Measurements from ENCODE around the gene UBE4A.

The UBE4A gene

DNA sequence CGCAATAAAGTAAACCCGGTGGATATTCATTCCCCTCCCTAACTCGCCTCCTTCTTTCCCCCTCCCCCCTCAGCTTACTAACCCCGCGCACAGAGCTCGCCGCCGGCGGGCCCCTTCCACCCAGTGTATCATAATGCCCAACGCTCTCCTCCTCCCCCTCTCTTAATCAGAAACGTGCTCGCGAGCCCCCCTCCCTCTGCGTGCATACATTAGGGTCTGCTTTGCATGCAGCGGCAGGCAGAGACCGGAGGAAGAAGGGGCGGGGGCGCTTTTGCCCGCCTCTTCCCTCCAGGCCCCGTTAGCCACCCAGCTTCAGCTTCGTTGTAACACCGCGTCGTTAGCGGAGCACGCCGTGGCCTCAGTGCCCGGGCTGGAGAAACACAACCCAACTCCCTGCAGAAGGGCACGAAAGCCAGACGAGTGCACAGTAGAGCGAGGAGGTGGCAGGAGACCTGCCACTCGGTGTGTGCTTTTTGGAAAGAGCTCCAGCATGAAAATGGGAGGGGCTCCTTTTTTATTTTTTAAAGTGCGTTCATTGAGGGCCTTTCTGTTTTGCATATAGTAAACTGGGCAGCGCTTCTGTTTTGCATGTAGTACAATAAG lies 76.0 kb downstream of the UBE4A start:
- in situ Hi-C loops (cut with MboI; ENCODE audit: low sequenced_read_pairs) = no loop called here

DNA sequence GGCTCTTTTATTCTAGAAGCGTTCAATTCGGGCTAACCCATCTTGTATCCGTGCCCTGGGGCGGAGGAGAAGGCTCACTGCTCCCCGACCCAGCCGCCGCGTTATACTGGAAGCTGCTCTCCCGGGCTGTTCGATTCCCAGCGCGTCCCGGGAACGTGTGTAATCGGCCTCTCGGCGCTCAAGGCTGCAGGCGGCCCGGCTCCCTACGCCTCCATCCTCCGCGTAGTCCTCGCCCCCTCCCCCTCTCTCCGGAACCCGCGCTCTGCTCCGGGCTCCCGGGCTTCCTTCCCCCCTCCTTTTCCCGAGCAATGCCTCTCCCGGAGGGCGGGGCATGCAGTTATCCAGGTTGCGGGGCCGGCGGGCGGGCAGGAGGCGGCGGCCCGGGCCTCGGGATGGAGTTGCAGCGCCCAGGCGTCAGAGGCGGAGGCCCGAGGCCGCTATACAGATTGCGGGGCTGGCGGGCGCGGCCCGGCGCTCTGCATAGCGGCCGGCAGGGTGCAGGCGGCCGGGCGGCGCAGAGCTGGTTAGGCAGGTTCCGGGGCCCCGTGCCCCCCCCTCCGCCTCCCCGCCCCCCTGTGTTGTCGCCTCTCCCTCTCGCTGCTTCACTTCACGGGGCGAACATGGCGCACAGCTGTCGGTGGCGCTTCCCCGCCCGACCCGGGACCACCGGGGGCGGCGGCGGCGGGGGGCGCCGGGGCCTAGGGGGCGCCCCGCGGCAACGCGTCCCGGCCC lies 76.7 kb downstream of the UBE4A start, which contains the start of gene KMT2A:
Gene KMT2A (plus strand): TSS at position 600 of the 732 bp plus-strand sequence. CDS start 21 bp downstream, at position 621.
- in situ Hi-C loops (cut with MboI; ENCODE audit: low sequenced_read_pairs) = no loop called here

DNA sequence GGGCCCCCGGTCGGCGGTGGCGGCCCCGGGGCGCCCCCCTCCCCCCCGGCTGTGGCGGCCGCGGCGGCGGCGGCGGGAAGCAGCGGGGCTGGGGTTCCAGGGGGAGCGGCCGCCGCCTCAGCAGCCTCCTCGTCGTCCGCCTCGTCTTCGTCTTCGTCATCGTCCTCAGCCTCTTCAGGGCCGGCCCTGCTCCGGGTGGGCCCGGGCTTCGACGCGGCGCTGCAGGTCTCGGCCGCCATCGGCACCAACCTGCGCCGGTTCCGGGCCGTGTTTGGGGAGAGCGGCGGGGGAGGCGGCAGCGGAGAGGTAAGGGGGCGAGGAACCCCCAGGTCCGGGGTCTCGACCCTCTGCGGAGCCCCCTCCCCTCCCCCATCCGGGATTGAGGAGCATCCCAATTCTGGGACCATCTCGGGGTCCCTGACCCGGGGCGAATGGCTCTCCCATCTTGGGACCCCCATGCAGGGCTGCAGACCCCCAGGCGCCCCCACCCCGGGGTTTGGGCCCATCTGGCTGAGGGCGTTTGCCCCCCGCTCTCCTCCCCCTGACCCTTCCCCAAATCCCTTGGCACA lies 77.3 kb downstream of the UBE4A start:
- in situ Hi-C loops (cut with MboI; ENCODE audit: low sequenced_read_pairs) = no loop called here

DNA sequence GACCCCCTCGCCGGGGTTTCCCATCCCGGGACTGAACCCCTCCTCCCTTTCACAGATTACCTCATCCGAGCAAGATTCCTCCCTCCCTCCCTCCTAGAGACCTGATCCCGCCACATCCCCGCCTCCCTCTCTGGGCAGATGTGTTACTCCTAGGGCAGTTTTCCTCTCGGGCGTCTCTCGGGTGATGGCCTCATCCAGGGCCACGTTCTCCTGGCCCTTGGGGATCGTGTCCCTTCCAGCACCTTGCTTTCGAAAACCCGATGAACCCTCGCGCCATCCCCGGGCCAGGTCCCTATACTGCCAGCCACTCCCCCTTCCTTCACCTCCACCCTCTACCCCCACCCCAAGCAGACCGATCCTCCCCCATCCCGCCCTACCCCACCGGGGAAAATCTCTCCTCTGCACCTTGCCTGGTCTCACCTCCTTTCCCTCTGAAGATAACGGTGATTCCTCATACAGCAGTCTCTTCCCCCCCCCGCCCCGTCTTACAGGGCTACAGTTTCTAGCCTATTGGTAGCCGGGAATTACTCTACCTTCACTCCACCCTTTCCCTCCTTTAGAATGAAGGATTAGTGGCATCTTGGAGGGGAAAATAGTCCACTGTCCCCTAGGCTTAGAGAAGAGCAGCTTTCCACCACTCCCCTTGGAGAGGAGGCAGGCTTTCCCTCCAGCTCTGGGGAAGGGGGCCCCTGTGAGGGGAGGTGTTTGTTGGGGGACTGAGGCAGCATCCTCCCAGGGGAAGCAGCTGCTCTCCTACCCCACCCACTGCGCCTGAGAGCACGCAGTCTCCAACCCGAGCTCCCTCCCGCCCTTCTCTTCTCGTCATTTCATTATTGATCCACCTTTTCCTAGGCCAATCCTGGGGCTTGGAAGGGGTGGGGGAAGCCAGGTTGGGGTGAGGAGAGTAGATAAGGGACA lies 78.1 kb downstream of the UBE4A start:
- in situ Hi-C loops (cut with MboI; ENCODE audit: low sequenced_read_pairs) = no loop called here

DNA sequence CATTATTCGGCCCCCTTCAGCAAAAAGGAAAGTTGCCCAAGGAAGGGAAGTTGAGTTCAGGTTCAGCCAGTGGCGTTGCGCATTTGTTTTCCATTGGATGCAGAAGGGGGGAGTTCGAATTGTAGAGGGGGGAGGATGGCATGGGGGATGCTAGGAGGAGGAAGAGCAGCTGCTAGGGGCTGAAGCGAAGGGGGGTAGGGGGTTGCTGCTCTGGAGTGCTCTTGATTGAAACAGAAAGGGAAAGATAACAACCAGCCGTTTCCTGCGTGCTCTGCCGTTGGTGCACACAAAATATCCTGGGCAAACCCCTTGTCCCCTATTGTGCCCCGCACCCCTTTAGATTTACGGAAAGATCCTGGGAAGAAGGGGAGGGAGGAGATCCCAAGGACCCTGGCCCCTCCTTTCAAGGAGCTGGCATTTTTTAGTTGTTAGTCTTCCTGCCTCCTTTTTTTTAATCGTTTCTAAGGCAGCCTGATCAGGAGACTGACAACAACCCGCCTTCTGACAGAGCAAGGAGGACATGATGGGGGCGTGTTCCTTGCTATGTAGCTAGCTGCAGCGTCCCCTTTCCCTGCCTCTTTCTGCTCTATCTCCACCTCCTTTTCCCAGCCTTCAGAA lies 79.0 kb downstream of the UBE4A start:
- in situ Hi-C loops (cut with MboI; ENCODE audit: low sequenced_read_pairs) = no loop called here

DNA sequence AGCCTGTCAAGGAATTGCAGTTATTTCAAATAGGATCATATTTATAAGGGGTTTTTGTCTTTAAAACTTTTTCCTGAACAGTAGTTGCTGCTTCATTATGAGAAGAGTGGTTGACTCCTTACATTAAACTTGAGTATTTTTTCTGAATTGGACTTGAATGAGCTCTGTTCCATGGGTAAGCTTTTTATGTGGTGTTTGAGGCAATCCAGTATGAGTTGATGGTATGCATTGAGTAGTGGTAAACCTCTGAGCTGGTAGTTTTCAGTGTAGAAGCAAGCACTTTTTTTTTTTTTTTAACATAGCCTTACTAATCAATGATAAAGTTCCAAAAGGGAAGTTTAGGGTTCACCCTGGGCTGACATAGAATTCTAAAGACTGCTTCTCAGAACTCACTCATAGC lies 80.2 kb downstream of the UBE4A start:
- in situ Hi-C loops (cut with MboI; ENCODE audit: low sequenced_read_pairs) = no loop called here

DNA sequence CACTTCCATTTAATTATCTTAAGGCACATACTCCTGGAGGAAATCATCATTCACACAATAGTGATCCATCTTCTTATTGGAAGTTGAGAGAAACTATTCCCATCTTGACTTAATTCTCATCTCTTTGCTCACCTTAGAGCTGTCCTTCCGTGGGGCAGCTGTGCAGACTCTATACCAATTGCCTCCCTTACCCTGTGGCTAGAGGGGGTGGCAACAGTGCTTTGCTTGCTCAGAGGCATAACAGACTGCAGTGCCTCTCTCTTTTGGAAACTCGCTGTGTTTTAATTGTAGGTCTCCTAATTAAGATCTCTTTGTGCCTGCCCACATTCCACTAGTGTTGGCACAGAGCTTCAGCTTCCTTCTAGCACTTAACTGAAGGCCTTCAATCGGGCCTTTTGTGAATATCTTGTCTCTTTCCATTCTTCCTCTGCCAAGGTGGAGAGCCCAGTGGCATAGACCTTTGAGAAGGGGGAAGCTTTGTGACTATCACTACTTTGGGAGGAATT lies 82.4 kb downstream of the UBE4A start:
- in situ Hi-C loops (cut with MboI; ENCODE audit: low sequenced_read_pairs) = no loop called here

DNA sequence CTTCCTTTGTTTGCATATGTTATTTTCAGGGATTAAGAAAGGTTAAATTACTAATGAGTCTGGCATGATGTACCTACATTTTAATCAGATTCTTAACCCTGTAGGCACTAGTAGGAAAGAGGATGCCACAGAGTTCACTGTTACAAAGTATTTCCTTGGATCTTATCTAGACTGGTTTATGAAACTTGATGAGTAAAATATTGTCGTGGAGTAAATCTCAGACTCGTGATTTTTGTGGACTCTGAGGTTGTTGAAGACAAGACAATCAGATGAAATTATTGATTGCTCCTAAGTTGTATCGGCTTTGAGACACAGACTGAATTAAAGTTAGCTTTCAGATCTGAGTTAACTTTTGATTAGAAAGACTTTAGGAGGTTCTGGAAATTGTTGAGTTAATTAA lies 82.9 kb downstream of the UBE4A start:
- in situ Hi-C loops (cut with MboI; ENCODE audit: low sequenced_read_pairs) = no loop called here

DNA sequence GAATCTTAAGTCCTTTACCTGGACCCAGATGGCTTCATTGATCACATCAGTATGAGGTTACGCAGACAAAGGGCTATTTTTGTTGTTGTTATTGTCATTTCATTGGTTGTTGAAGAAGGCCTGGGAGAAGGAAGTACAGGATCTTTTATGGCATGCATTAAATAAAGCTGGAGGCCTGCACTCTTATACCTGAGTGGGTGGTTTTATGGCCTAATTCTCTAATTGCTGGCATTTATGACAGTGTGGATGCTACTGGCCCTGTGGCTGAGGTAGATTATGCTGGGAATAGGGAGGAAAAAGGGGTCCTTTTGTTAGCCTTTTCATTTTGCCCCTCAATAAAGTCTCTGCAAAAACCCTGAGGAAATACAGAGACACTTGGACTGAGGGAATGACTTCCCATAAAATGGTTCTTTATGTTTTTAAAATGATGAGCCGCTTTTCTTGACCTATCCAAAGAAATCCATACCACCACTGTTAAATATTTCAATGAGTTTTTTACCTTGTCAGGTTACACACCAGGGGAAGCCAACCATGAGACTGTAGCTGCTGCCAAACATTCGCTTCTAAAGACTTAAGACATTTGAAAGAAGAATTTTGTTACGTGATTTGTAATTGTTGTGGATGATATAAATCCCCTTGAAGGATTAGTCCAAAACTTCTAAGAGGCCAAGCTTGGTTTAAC lies 83.6 kb downstream of the UBE4A start:
- in situ Hi-C loops (cut with MboI; ENCODE audit: low sequenced_read_pairs) = no loop called here

DNA sequence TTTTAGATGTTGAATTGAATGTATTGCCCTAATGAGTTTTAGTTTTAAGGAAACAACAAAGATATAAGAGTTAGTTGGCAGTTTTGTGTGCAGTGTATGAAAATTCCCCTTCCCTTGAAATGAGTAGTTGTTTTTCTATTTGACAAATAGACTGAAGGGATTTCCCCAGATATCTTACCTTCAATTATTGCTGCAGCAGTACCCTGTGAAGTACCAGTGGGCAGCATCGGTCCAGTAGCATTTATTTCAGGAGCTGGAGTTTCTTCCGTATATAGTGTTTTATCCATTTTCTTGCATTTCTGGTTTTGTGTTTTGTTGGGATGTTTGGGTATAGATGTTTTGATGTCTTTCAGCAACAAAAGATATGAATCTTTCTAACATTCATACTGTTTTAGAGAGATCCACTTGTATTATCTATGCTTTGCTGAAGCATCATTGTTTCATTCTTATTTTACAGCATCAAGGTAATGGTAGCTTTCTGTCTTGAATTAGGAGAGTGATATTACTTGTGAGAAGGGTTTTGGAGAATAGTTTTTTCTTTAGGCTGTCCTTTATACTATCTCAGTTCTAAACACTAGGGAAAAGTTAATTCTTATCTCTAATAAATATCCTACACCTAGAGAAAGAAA lies 84.3 kb downstream of the UBE4A start:
- in situ Hi-C loops (cut with MboI; ENCODE audit: low sequenced_read_pairs) = no loop called here

DNA sequence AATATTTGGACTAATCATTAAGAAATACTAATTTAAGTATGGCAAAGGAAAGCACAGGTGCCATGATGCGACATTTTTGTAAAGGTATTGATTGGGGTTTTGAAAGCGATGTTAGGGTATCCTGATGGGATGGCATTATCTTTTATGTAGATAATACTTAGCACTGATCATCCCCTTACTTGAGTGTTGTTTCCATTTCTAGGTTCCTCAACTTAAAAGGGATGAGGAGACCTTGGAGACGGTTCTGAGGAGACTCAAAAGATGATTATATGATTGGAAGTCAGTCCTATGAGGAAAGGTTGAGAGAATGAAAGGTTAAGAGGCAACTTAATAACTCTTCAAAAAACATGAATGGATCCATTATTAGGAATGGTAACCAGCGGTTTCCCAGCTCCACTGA lies 88.0 kb downstream of the UBE4A start:
- in situ Hi-C loops (cut with MboI; ENCODE audit: low sequenced_read_pairs) = no loop called here

DNA sequence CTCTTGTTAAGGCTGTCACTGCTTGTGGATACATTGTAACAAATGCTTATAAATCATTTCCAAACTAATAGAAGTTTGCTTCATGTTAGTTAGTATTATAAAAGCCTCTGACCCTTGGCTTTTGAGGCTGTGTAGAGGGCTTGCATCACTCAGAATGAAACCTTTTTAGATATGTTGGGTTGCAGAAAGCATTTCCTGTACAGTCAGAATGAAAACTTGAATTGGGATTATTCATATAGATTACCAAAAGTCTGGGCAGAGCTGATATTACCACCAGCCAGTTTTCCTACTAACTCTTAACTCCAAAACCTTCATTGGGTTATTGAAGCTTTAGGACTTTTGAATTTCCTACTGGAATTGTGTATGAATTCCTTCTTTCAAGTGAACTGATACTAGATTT lies 88.9 kb downstream of the UBE4A start:
- in situ Hi-C loops (cut with MboI; ENCODE audit: low sequenced_read_pairs) = no loop called here

Data from HL-60/S4 treated with phorbol 12-myristate 13-acetate at 8.2 ng/mL for 4 days and 3 days (cell line).